Ramos (cell line): Measurements from ENCODE around the gene GNG12.

Source experiments
- in situ Hi-C: fragments of 300-500 bp; cut with MboI; formaldehyde crosslinking; loops from one replicate; pipeline ENCODE4 v1.14.3; 2022; ENCODE audit warnings: low sequenced_read_pairs; ENCODE audit not compliant: unreplicated experiment

GNG12 gene

GRCh38 chr1:67817319-67817718 is 15.9 kb downstream of the GNG12 start:
- in situ Hi-C loops = no loop called here

- in situ Hi-C loops = no loop called here
Measured at GRCh38 chr1:67816506-67816905, 16.8 kb downstream of the GNG12 start.

GRCh38 chr1:67816095-67816475 is 17.2 kb downstream of the GNG12 start:
- in situ Hi-C loops = no loop called here

GRCh38 chr1:67815303-67816094 is 17.8 kb downstream of the GNG12 start:
- in situ Hi-C loops = no loop called here

- in situ Hi-C loops = no loop called here
Measured at GRCh38 chr1:67814121-67814772, 19.0 kb downstream of the GNG12 start.

GRCh38 chr1:67812226-67812625 is 21.0 kb downstream of the GNG12 start:
- in situ Hi-C loops = no loop called here

- in situ Hi-C loops = no loop called here
Measured at GRCh38 chr1:67811781-67812180, 21.5 kb downstream of the GNG12 start.

- in situ Hi-C loops = no loop called here
Measured at GRCh38 chr1:67809887-67810286, 23.4 kb downstream of the GNG12 start.

GRCh38 chr1:67807282-67807681 is 26.0 kb downstream of the GNG12 start:
- in situ Hi-C loops = no loop called here

GRCh38 chr1:67804710-67805109 is 28.6 kb downstream of the GNG12 start:
- in situ Hi-C loops = no loop called here

- in situ Hi-C loops = no loop called here
Measured at GRCh38 chr1:67803380-67804279, 29.6 kb downstream of the GNG12 start.

GRCh38 chr1:67802565-67802964 is 30.7 kb downstream of the GNG12 start:
- in situ Hi-C loops = no loop called here

GRCh38 chr1:67801903-67802302 is 31.4 kb downstream of the GNG12 start:
- in situ Hi-C loops = no loop called here

GRCh38 chr1:67795179-67795912 is 37.9 kb downstream of the GNG12 start:
- in situ Hi-C loops = no loop called here

- in situ Hi-C loops = no loop called here
Measured at GRCh38 chr1:67793562-67793961, 39.7 kb downstream of the GNG12 start.

- in situ Hi-C loops = no loop called here
Measured at GRCh38 chr1:67792741-67793458, 40.4 kb downstream of the GNG12 start.

- in situ Hi-C loops = no loop called here
Measured at GRCh38 chr1:67792103-67792502, 41.2 kb downstream of the GNG12 start.

- in situ Hi-C loops = no loop called here
Measured at GRCh38 chr1:67791686-67792085, 41.6 kb downstream of the GNG12 start.

- in situ Hi-C loops = no loop called here
Measured at GRCh38 chr1:67791261-67791660, 42.0 kb downstream of the GNG12 start.
